ENCODE data around the gene SNAI3. TPM values are rescaled to one million over a fixed set of nuclear protein-coding genes. Genes with fewer than 3 reads are reported as not detected.

SNAI3 gene
- total RNA-seq, 1 donor from 2014 or later = 6.1 TPM

GRCh38 chr16:88681084-88681680, 5.1 kb downstream of the SNAI3 start:
- Histone ChIP-seq H3K9me3 (no peaks in the 10 kb centered on the region), H3K27ac (peak overlapping the region; percentile 59), H3K27me3 (ENCODE audit: low read depth) (peaks cover 46% of the 10 kb centered on the region), H3K36me3 (peaks cover 13% of the 10 kb centered on the region), H3K4me1 (peaks cover 37% of the 10 kb centered on the region), H3K4me3 (no peak overlapping the region)
- DNase-seq (peak; percentile 61), ATAC-seq (peak; percentile 34 to 41)
- intact Hi-C loops (cut with DNase I) = no loop called here
- TF ChIP-seq, protein P1, sequence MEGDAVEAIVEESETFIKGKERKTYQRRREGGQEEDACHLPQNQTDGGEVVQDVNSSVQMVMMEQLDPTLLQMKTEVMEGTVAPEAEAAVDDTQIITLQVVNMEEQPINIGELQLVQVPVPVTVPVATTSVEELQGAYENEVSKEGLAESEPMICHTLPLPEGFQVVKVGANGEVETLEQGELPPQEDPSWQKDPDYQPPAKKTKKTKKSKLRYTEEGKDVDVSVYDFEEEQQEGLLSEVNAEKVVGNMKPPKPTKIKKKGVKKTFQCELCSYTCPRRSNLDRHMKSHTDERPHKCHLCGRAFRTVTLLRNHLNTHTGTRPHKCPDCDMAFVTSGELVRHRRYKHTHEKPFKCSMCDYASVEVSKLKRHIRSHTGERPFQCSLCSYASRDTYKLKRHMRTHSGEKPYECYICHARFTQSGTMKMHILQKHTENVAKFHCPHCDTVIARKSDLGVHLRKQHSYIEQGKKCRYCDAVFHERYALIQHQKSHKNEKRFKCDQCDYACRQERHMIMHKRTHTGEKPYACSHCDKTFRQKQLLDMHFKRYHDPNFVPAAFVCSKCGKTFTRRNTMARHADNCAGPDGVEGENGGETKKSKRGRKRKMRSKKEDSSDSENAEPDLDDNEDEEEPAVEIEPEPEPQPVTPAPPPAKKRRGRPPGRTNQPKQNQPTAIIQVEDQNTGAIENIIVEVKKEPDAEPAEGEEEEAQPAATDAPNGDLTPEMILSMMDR (IDR thresholded peaks at IDR 0.05) = peak; percentile 35

GRCh38 chr16:88680554-88681083, 5.7 kb downstream of the SNAI3 start:
- no peaks in the 10 kb centered on the region for H3K9me3 ChIP-seq
- ATAC-seq (no peak), DNase-seq (no peak)
- H3K4me1 ChIP-seq = peaks cover 31% of the 10 kb centered on the region
- H3K36me3 ChIP-seq = peaks cover 17% of the 10 kb centered on the region
- H3K27ac ChIP-seq = no peak overlapping the region
- TF ChIP-seq, protein P1 (IDR thresholded peaks at IDR 0.05) = no peak
- no peak overlapping the region for H3K4me3 ChIP-seq
- H3K27me3 ChIP-seq (ENCODE audit: low read depth) = peaks cover 41% of the 10 kb centered on the region
- intact Hi-C loops (cut with DNase I) = no loop called here

DNA sequence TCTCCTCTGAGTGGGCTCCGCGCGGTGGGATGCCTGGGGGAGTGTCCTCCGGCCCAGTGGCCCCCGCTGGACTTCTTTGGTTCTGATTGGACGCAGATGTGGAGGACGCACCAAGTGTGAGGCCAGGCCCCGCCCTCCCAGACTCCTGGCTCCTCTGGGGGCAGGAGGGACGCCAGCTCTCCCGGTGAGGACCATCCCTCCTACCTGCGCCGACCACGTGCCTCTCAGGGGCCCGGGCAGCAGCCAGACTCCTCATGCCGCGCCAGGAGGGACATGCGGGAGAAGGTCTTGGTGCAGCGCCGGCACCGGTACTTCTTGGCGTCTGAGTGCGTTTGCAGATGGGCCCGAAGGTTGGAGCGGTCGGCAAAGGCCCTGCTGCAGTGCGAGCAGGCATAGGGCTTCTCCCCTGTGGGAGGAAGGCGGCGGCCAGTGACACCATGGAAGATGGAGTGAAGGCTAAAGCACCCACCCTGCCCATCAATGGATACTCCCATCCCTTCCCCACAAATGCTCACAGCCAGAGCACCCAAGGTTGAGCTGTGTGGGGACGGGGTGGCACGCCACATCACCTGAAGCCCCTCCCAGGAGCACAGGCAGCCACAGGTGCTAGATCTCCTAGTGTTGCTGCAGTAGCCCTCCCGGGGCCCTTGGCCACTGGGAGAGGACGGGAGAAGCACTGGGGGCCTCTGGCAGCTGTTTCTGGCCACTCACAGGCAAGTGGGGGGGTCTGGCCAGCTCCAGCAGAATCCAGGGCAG, 7.9 kb downstream of the SNAI3 start:
- no peak overlapping the region for H3K27ac ChIP-seq
- TF ChIP-seq, protein P1 (IDR thresholded peaks at IDR 0.05) = no peak
- H3K36me3 ChIP-seq = peaks cover 17% of the 10 kb centered on the region
- peak; percentile 43 for DNase-seq
- H3K9me3 ChIP-seq = no peaks in the 10 kb centered on the region
- ATAC-seq = no peak
- H3K4me1 ChIP-seq = peaks cover 18% of the 10 kb centered on the region
- H3K4me3 ChIP-seq = no peak overlapping the region
- peaks cover 25% of the 10 kb centered on the region for H3K27me3 ChIP-seq (ENCODE audit: low read depth)
- intact Hi-C loops (cut with DNase I) = no loop called here

GRCh38 chr16:88677721-88678120, 8.6 kb downstream of the SNAI3 start:
- DNase-seq (no peak), ATAC-seq (no peak)
- intact Hi-C loops (cut with DNase I) = no loop called here
- Histone ChIP-seq H3K27me3 (ENCODE audit: low read depth) (peaks cover 25% of the 10 kb centered on the region), H3K27ac (no peak overlapping the region), H3K4me3 (no peak overlapping the region), H3K36me3 (peaks cover 17% of the 10 kb centered on the region), H3K4me1 (peaks cover 18% of the 10 kb centered on the region), H3K9me3 (no peaks in the 10 kb centered on the region)
- TF ChIP-seq, protein P1 (IDR thresholded peaks at IDR 0.05) = no peak

DNA sequence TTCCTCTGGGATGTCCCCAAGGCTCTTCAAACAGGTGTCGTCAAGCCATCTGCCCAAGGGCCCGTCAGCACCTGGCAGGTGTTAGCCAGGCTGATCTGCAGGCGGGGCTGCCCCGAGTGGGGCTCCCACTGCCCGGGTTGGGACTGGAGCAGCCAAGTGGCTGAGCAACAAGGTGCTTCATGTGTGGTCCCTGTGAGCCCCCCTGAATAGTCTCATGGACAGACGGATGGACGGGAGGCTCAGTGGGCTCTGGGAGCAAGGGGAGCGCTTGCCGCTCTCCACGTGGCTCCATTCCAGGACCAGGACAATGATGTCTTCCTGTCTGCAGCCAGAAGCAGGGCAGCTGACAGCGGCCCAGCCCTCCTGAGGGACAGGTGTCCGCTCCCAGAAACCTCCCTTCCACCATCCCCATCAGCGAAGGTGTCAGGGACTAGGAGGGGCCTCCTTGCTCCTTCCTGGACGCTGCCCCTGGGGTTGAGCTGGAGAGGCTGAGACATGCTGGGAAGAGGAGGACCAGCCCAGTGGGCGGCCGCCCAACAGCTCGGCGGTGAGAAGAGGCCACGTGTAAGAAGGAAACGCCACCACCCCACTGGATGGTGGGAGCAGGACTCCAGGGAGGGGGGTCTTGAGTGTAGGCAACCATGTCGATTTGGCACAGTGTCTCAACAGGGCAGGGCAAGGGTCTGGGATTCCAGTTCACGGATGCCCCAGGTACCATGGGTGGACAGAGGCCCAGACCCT, 9.6 kb downstream of the SNAI3 start:
- H3K27me3 ChIP-seq (ENCODE audit: low read depth) = peaks cover 20% of the 10 kb centered on the region
- H3K4me1 ChIP-seq = peaks cover 9% of the 10 kb centered on the region
- intact Hi-C loops (cut with DNase I) = no loop called here
- peaks cover 17% of the 10 kb centered on the region for H3K36me3 ChIP-seq
- TF ChIP-seq, protein P1 (IDR thresholded peaks at IDR 0.05) = no peak
- no peak overlapping the region for H3K27ac ChIP-seq
- H3K4me3 ChIP-seq = no peak overlapping the region
- H3K9me3 ChIP-seq = no peaks in the 10 kb centered on the region
- ATAC-seq (no peak), DNase-seq (no peak)
